ENCODE data around the gene GRK5.
A peak's percentile ranks its signal among the peaks of the same experiment; 100 is the strongest.

DNA sequence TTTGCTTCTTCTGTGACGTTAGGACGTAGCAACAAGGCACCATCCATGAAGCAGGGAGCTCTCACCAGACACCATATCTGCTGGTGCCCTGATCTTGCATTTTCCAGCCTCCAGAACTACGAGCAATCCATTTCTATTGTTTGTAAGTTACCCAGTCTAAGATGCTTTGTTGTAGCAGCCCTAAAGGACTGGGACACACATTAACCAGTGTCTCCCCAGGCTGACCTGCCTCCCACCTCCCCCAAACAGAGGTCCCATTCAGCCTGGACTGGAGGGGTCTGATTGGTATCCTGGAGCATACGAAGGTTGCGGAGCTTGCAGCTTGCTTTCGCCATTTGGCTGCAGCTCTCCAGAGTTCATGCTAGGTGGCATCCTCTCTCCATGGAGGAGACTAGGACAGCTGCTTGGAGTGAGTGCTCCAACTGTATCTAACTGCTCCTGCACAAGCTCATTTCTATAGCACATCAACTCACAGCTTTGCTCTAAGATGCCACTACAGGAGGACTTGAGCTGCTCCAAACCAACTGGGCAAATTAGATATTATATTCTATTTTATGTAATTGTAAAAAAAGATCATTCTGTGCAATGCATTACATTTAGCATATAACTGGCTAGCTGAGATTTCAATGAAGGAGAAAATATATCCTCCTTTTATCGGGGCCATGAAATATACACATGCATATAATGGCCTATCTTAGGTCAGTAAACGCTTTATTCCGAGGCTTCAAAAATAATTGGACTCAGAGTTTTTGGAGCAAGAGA lies 8.0 kb upstream of the GRK5 start:
- TF ChIP-seq, protein P1, sequence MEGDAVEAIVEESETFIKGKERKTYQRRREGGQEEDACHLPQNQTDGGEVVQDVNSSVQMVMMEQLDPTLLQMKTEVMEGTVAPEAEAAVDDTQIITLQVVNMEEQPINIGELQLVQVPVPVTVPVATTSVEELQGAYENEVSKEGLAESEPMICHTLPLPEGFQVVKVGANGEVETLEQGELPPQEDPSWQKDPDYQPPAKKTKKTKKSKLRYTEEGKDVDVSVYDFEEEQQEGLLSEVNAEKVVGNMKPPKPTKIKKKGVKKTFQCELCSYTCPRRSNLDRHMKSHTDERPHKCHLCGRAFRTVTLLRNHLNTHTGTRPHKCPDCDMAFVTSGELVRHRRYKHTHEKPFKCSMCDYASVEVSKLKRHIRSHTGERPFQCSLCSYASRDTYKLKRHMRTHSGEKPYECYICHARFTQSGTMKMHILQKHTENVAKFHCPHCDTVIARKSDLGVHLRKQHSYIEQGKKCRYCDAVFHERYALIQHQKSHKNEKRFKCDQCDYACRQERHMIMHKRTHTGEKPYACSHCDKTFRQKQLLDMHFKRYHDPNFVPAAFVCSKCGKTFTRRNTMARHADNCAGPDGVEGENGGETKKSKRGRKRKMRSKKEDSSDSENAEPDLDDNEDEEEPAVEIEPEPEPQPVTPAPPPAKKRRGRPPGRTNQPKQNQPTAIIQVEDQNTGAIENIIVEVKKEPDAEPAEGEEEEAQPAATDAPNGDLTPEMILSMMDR (IDR thresholded peaks at IDR 0.05), result peak in 5 of 7 experiments; percentile 63 to 83 (median 73)
- TF ChIP-seq POLR2A (IDR thresholded peaks at IDR 0.05) (no peak), POLR2AphosphoS5 (IDR thresholded peaks at IDR 0.05) (peak in 1 of 3 donors; percentile 51), EP300 (IDR thresholded peaks at IDR 0.05) (no peak)
